HuH-7.5 (cell line): ENCODE measurements around the gene SOX18.

Source experiments
- DNase-seq: peaks from one replicate; pipeline ENCODE4 v3.0.0; 2011; ENCODE audit warnings: low spot score

Gene SOX18

GRCh38 chr20:64038565-64039292, 10.7 kb downstream of the SOX18 start:
- DNase-seq, result peak; percentile 98

DNA sequence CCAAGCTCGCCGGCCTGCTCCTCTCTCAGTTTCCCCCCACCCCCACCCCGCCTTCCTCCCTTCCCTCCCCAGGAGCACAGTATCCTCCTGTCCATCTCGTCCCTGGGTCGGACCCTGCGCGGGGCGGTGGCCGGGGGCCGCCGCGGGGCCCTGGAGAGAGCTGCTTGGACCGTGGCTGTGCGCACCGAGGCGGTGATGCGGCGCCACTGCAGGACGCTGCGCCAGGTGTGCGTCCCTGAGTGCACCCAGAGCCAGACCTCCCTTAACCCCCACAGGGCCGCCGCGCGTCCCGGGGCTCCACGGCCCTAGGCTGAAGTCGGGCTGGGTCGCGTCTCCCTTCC, 11.2 kb downstream of the SOX18 start:
- peak; percentile 85 for DNase-seq

GRCh38 chr20:64037498-64038213, 11.8 kb downstream of the SOX18 start:
- no peak for DNase-seq

DNA sequence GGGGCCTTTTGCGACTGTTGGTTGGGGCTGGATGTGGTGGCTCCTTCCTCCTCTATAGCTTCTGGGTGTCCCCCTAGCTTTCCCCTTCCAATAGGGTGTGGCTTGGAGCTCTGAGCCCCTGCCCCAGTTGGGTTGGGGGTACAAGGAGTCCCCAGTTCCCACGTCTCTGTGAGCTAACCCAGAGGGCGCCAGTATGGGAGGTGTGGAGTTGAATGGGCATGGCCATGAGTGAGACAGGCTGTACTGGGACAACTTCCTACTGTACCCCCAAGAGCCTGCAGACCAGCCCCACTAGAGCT, 12.3 kb downstream of the SOX18 start:
- DNase-seq, result no peak

DNA sequence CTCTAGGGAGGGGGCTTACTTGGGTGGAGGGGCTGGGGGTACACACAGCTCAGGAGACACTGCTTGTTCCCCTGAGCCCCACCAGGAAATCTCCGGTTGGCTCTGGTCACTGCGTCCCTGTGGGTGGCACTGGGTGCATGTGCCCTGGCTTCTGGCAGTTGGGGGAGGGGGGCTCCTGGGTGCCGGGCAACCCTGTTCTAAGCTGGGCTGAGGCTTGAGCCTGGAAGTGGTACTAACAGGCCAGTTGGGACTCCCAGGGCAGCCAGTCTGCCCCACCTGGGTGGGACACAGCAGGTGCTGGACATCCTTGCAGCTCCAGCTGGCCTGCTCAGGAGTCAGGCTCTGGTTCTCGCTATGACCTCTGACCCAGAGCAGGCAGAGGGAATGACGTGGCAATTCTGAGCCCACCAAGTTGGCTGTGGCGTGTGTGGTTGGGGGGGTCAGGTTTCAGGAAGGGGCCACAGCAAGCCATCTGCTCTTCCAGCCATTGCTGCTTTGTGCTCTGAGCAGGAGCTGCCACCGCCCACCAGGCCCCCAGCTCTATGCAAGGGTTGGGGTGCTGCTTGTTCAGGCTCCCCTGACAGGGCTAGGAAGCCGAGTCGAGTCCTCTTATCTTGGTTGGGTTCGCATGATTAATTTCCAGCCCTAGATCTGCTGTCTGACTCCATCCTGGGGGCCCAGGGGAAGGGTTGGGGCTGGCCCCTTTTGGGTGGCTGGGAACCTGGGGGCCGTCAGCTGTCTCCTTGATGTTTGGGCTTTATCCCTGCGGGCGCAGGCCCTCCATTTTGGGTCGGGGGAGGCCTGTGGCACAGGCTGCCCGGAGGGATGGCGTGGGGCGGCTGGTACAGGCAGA, 12.9 kb downstream of the SOX18 start:
- no peak for DNase-seq

DNA sequence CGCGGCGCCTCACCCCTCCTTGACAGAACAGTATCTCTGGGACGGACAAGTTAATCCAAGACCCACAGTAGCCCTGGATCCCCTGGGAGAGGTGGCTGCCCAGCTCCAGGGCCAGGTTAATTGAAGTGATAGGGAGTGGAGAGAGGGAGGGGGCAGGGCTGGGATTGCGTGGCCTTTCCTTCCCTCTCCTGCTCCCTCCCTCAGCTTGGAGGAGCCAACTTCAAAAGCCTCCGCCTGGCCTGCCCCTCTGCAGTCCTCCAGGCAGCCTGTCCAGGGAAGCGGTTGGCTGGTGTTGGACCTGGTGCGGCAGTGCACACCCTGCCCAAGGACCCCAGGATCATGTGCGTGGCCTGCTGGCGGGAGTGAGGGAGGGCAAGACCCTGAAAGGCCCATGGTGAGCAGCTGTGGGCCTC, 13.5 kb downstream of the SOX18 start, which contains the start of gene C20orf204:
Gene C20orf204 (plus strand): TSS at position 250 of the 413 bp plus-strand sequence. CDS start 142 bp downstream, at position 392.
- DNase-seq, result no peak

GRCh38 chr20:64035066-64035932, 14.1 kb downstream of the SOX18 start:
- DNase-seq, result no peak

GRCh38 chr20:64033981-64034493, 15.4 kb downstream of the SOX18 start:
- no peak for DNase-seq

DNA sequence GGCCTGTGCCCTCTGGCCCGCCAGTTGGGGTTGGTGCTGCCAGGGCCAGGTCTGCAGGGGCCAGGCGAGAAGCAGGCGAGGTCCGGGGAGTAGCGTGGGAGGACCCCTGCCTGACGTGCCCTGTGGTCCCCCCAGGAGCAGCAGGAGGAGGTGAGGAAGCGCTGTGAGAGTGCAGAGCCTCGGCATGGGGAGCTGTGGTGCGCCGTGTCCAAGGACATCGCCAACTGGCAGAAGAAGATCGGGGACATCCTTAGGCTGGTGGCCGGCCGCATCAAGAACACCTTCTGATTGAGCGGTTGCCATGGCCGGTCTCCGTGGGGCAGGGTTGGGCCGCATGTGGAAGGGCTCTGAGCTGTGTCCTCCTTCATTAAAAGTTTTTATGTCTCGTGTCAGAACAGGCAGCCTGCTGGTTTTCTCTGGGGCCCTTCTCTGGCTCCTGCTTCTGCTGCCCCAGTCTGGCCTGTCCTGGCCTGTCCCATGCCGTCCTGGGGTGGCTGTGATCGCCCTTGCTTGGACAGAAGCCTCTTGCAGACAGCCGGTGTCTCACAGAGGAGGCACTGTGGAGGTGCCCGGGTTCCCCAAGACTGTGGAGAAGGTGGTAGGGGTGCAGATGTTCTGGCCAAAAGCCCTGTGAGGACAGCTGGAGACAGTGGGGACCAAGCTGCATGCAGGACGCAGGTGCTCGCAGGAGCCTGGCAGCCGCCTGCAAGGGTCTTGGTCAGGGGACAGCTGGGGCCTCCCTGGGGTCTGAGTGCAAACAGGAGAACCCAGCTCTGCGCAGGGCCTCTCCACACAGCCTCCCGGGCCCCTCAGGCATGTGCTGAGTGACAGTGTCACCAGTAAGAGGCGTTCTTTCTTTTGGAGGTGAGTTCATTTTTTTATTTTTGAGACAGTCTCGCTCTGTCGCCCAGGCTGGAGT, 16.5 kb downstream of the SOX18 start:
- no peak for DNase-seq

DNA sequence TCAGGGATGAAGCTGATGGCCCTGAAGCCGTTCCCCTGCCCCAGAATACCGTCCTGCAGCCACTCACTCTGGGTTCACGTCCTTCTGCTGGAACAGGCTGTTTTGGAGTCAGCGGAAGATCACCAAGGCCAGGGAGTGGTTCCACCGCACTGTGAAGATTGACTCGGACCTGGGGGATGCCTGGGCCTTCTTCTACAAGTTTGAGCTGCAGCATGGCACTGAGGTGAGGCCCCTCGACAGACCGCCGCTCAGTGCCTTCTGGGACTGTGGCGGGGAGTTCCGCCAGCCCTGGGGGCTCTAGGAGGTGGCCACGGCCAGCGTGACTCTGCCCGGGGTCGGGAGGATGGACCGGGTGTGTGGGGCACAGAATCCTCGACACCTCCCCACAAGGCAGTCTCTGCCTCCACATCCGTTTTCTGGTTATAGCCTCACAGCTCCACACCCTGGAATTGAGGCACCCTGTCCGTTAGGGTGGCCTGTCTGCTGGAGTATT, 17.6 kb downstream of the SOX18 start:
- DNase-seq, result no peak

DNA sequence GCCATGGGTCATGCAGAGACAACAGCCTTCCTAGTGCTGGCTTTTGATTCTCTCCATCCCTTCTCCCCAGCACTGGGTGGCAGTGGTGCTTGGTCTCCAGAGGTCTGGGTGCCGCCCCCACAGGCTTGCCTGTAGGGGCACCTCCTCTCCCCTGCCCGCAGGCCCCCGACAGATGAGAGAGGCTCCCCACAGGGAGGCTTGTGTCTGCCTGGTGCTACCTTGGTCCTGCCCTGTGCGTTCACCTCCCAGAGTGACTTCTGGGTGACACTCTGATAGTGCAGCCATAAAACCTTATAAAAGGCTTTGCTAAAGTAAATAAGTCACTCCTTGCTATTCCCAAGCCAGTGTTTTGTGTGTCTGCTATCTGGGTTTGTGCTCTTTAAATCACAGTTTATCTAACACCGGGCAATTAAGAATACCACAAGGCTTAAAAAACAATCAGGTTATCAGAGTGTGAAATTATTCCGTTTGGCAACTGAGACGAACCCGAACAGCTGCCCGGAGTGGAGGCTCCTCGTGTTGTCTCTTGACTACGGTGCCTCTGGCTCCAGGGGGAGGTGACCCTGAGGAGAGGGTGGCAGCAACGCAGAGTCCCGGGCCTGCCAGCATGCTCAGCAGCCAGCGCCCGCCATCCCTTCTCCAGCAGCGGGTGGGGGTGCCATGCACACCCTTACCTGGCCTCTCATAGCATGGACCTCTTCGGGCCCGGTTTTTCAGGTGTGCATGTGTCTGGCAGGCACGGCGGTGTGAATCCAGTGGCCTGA, 18.9 kb downstream of the SOX18 start:
- DNase-seq, result no peak

- no peak for DNase-seq
Observed at GRCh38 chr20:64029293-64030117, 19.9 kb downstream of the SOX18 start.

GRCh38 chr20:64027981-64028685, 21.3 kb downstream of the SOX18 start:
- no peak for DNase-seq

- no peak for DNase-seq
Observed at GRCh38 chr20:64025826-64026412, 23.5 kb downstream of the SOX18 start.

DNA sequence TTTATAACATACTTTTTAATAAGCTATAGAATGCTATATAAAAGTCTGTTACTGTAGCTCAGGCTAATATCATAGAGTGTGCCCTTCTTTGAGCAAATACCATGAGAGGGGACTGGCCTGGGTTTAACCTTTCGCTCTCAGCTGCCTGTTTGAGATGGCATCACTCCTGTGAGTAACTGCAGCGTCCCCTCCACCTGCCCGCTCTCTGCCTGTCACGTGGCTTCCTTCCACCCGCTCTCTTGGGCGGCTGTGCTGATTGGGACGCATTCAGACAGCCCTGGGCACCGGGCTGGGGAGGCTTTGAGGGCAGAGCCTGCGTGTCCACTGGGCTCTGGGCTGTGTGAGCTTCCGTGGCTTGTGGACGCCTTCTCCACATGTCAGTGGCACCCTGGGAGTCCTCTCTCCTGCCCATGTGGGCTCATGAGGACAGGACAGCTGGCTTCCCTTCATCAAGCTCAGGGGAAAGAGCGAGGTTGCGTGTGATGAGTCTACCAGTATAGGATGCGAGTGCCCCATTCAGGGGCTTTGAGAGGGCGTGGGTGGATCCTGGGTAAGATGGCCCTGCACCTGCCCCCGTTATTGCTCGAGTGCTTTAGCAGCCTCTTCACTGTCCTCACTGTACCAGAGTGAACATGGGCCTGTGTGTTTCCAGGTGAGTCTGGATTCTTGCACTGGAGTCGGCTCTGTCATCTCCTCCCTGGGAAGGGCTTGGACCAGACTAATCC, 24.2 kb downstream of the SOX18 start:
- no peak for DNase-seq

DNA sequence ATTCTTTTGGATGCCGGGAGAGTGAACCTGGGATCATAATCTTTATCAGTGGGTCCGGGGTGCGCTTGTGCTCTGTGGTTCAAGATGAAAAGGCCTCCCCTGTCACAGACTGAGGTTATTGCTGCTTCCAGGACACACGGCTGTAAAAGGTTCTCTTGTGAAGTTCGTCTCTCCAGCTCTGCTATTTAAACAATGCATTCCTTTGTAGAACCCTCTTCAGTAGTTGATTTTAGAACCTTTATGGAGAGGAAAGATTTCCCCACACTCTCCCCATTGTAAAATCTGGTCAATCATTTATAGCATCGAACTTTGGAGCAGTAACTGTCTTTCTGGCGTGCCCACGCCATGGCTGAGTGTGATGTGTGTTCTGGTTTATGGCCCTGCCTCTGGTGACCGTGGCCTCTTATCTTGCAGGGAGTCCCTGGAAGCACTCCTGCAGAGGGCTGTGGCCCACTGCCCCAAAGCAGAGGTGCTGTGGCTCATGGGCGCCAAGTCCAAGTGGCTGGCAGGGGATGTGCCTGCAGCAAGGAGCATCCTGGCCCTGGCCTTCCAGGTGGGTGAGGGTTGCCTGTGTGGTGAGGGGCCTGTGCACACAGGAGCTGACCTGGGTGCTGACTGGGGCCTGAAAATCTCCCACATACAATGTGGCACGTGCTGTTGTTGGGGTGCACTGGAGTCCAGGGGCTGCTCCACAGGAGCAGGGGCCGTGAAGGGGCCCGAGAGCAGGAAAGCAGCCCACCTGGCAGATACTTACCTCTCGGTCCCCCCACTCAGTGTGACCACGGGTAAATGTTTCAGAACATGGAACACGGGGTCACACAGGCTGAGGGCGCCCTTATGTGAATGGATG, 25.1 kb downstream of the SOX18 start:
- DNase-seq, result peak; percentile 86
